K562 (cell line): ENCODE results near the gene ZNF691. TPM values are rescaled to one million over a fixed set of nuclear protein-coding genes. Genes with fewer than 3 reads are reported as not detected.

Experiments used
- HDAC3 ChIP-seq: fragments of 450-650 bp; IDR thresholded peaks from 2 replicates; pipeline ENCODE4 v1.6.1; 2018; ENCODE audit warnings: borderline replicate concordance, mild to moderate bottlenecking, moderate library complexity; ENCODE audit not compliant: partially characterized antibody
- NFYB ChIP-seq: IDR thresholded peaks from 2 replicates; pipeline ENCODE4 v1.6.1; 2011; ENCODE audit warnings: mild to moderate bottlenecking, moderate library complexity; ENCODE audit not compliant: insufficient read length; ENCODE audit errors: extremely low read depth
- NONO ChIP-seq, 2 experiments: fragments of 200-400 bp in 1 of 2; fragments of 450-650 bp in 1 of 2; formaldehyde crosslinking in 1 of 2; IDR thresholded peaks; 2 replicates each; pipeline ENCODE4 v1.6.1; 2017; ENCODE audit warnings: low read depth in 2 of 2, mild to moderate bottlenecking in 2 of 2, moderate library complexity in 2 of 2, low read length in 1 of 2
- POLR2AphosphoS2 ChIP-seq: IDR thresholded peaks from 2 replicates; pipeline ENCODE4 v1.6.1; 2012; ENCODE audit warnings: low read length, improper control_type of control experiment
- SRSF7 ChIP-seq: fragments of 200-400 bp; formaldehyde crosslinking; optimal IDR thresholded peaks from 2 replicates; pipeline ENCODE3; 2017; ENCODE audit warnings: mild to moderate bottlenecking, low read depth, low read length
- polyA plus RNA-seq, 8 experiments: library from polyadenylated mRNA; depleted of rRNA in 4 of 8; stranded (reverse) in 5 of 8; unstranded in 3 of 8; fragments of >200 nt; fragmentation: Nextera tagmentation in 2 of 8; fragmentation: Illumina TruSeq in 1 of 8; extraction: Ambion mirVana in 2 of 8; extraction: Trizol in 1 of 8; gene quantifications; 2 replicates each; pipeline versions ENCODE4 v1.2.1 to v1.2.3, GENCODE V29; 2011 to 2014; ENCODE audit warnings: inconsistent platforms in 1 of 8, missing spikeins in 1 of 8
- total RNA-seq, 7 experiments: library from RNA; depleted of rRNA in 6 of 7; stranded (reverse); fragments of >200 nt in 6 of 7; fragmentation: Illumina TruSeq in 2 of 7; extraction: Trizol in 2 of 7; gene quantifications; 2 replicates each; pipeline versions ENCODE4 v1.2.1 to v1.2.3, GENCODE V29; 2011 to 2021; ENCODE audit warnings: low replicate concordance in 1 of 7
- TF ChIP-seq, protein P1 (sequence below): fragments of 450-650 bp; IDR thresholded peaks from 2 replicates; pipeline ENCODE4 v1.6.1; 2018; ENCODE audit warnings: mild to moderate bottlenecking, low read depth; ENCODE audit not compliant: partially characterized antibody
- TF ChIP-seq, protein P2 (sequence below): fragments of 450-650 bp; IDR thresholded peaks from 2 replicates; pipeline ENCODE4 v1.7.1; 2018; ENCODE audit warnings: mild to moderate bottlenecking, low read depth; ENCODE audit not compliant: partially characterized antibody
- TF ChIP-seq, protein P3 (sequence below): sonication (generic); formaldehyde crosslinking; IDR thresholded peaks from 2 replicates; pipeline ENCODE4 v1.4.0; 2020; ENCODE audit warnings: mild to moderate bottlenecking, missing genetic modification reagents
- TF ChIP-seq, protein P4 (sequence below), 2 experiments: fragments of 450-650 bp; IDR thresholded peaks; 2 replicates each; pipeline ENCODE4 v1.6.1; 2016; ENCODE audit warnings: mild to moderate bottlenecking in 2 of 2, borderline replicate concordance in 1 of 2, low read depth in 1 of 2, moderate library complexity in 1 of 2

Gene ZNF691
- total and polyA plus RNA-seq, 9 of the 15 experiments (the other 6 are each of a cell fraction or from before 2014, with no cell fraction given): 10.7 to 30.4 (median 14.8) TPM

DNA sequence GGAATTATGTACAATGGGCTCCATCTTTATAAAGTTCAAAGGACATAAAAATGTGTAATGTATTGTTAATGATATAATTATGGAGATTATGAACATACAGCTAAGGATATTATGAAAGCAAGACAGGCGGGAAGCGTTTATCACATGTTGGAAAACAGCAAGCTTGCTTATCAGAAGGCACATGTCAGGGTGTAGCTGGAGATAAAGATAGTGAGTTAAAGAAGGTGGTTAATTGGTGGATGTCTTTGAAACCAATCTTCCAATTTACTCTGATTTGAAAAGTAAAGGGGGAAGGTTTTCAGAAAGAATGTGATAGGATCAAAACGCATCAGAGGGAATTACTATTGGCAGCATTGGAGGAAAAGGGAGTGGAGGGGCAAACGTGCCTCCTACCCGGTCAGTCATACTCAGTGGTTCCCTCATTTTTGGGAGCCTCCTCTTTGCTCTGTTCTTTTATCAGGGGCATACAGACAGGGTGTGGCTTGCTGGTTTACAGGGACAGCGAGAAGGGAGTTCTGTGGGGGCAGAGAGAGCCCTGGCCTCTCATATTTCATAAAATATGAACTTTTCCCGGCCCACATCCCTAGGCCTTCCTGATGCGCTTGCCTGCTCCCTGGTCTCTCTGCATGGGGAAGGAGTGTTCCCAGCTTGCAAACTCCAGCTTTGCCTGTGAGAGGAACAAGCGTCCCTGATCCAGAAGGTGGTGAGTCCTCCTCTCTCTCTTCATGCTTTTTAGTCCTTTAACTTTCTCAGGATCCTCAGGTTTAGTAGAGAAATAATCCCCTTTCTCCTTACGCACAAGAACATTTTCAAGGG is 21.2 kb upstream of the ZNF691 start (continued):
- TF ChIP-seq, protein P1, sequence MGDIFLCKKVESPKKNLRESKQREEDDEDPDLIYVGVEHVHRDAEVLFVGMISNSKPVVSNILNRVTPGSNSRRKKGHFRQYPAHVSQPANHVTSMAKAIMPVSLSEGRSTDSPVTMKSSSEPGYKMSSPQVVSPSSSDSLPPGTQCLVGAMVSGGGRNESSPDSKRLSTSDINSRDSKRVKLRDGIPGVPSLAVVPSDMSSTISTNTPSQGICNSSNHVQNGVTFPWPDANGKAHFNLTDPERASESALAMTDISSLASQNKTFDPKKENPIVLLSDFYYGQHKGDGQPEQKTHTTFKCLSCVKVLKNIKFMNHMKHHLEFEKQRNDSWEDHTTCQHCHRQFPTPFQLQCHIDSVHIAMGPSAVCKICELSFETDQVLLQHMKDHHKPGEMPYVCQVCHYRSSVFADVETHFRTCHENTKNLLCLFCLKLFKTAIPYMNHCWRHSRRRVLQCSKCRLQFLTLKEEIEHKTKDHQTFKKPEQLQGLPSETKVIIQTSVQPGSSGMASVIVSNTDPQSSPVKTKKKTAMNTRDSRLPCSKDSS: no peak
- TF ChIP-seq, protein P2, sequence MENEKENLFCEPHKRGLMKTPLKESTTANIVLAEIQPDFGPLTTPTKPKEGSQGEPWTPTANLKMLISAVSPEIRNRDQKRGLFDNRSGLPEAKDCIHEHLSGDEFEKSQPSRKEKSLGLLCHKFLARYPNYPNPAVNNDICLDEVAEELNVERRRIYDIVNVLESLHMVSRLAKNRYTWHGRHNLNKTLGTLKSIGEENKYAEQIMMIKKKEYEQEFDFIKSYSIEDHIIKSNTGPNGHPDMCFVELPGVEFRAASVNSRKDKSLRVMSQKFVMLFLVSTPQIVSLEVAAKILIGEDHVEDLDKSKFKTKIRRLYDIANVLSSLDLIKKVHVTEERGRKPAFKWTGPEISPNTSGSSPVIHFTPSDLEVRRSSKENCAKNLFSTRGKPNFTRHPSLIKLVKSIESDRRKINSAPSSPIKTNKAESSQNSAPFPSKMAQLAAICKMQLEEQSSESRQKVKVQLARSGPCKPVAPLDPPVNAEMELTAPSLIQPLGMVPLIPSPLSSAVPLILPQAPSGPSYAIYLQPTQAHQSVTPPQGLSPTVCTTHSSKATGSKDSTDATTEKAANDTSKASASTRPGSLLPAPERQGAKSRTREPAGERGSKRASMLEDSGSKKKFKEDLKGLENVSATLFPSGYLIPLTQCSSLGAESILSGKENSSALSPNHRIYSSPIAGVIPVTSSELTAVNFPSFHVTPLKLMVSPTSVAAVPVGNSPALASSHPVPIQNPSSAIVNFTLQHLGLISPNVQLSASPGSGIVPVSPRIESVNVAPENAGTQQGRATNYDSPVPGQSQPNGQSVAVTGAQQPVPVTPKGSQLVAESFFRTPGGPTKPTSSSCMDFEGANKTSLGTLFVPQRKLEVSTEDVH: peak; percentile 75
- no peak for TF ChIP-seq SRSF7
- peak; percentile 12 for TF ChIP-seq NFYB
- peak in 1 of 2 experiments; percentile 69; a peak in 2 of 4 replicates for TF ChIP-seq NONO (IDR thresholded peaks at IDR 0.05; ENCODE audit: low read depth in 2 of 2, low read length in 1 of 2)
- TF ChIP-seq POLR2AphosphoS2: no peak; the same call in 1 of the 2 replicates
- TF ChIP-seq, protein P3, sequence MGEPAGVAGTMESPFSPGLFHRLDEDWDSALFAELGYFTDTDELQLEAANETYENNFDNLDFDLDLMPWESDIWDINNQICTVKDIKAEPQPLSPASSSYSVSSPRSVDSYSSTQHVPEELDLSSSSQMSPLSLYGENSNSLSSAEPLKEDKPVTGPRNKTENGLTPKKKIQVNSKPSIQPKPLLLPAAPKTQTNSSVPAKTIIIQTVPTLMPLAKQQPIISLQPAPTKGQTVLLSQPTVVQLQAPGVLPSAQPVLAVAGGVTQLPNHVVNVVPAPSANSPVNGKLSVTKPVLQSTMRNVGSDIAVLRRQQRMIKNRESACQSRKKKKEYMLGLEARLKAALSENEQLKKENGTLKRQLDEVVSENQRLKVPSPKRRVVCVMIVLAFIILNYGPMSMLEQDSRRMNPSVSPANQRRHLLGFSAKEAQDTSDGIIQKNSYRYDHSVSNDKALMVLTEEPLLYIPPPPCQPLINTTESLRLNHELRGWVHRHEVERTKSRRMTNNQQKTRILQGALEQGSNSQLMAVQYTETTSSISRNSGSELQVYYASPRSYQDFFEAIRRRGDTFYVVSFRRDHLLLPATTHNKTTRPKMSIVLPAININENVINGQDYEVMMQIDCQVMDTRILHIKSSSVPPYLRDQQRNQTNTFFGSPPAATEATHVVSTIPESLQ (CRISPR knock-in tag): no peak
- peak; percentile 96 for TF ChIP-seq HDAC3
- TF ChIP-seq, protein P4, sequence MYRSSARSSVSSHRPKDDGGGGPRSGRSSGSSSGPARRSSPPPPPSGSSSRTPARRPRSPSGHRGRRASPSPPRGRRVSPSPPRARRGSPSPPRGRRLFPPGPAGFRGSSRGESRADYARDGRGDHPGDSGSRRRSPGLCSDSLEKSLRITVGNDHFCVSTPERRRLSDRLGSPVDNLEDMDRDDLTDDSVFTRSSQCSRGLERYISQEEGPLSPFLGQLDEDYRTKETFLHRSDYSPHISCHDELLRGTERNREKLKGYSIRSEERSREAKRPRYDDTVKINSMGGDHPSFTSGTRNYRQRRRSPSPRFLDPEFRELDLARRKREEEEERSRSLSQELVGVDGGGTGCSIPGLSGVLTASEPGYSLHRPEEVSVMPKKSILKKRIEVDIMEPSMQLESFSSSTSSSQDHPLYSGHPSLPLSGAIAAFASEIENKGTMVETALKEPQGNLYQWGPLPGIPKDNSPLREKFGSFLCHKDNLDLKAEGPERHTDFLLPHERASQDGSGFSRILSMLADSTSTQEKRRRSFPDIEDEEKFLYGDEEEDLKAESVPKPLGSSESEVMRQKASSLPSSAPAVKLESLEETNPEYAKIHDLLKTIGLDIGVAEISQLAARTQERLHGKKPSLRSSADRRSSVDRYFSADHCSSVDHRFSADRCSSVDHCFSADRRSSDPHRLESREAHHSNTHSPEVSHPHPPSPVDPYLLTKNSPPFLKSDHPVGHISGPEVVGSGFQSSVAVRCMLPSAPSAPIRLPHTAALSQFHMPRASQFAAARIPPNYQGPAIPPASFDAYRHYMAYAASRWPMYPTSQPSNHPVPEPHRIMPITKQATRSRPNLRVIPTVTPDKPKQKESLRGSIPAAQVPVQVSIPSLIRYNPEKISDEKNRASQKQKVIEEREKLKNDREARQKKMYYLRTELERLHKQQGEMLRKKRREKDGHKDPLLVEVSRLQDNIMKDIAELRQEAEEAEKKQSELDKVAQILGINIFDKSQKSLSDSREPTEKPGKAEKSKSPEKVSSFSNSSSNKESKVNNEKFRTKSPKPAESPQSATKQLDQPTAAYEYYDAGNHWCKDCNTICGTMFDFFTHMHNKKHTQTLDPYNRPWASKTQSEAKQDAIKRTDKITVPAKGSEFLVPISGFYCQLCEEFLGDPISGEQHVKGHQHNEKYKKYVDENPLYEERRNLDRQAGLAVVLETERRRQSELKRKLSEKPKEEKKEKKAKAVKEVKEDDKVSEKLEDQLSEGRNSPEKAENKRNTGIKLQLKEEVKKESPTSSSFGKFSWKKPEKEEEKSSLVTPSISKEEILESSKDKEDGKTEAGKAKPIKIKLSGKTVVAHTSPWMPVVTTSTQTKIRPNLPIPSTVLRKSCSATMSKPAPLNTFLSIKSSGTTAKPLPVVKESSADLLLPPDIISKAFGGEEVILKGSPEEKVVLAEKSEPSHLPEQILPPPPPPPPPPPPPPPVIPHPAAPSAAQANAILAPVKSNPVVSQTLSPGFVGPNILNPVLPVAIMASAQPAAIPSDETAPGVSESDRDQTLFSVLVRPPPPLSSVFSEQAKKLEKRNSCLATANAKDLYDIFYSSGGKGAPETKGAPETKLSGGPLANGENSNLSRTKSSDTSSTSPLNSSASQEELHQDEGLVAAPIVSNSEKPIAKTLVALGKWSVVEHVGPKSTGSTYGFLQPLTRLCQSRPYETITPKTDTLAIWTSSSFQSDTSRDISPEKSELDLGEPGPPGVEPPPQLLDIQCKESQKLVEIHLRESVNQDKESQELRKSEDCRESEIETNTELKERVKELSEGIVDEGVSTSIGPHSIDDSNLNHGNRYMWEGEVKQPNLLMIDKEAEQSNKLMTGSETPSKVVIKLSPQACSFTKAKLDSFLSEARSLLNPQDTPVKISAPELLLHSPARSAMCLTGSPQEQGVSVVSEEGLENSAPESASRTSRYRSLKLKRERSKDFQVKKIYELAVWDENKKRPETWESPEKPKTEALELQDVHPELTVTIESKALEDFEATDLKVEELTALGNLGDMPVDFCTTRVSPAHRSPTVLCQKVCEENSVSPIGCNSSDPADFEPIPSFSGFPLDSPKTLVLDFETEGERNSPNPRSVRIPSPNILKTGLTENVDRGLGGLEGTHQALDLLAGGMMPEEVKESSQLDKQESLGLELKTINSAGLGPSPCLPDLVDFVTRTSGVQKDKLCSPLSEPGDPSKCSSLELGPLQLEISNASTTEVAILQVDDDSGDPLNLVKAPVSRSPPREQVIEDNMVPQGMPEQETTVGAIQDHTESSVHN (IDR thresholded peaks at IDR 0.05; ENCODE audit: borderline replicate concordance in 1 of 2, low read depth in 1 of 2): peak; percentile 75 to 88; a peak in 2 of 4 replicates
